Anterior cingulate cortex (tissue), 58 donors: ENCODE data around the gene GUCY2F.

Experiments used
- DNase-seq, 58 donors: peaks; one replicate each; lab custom pipeline; 2025; lab: John Stamatoyannopoulos, UW

The GUCY2F gene

GRCh38 chrX:109481986-109482385 lies at the start of gene GUCY2F:
Gene GUCY2F (minus strand): TSS chrX:109482086. CDS start chrX:109475936, 6,150 bp downstream.
- DNase-seq: no peak

GRCh38 chrX:109519001-109519400 lies 37.1 kb upstream of the GUCY2F start:
- DNase-seq: no peak

GRCh38 chrX:109511113-109511512 lies 29.2 kb upstream of the GUCY2F start:
- no peak for DNase-seq

- no peak for DNase-seq
Observed at GRCh38 chrX:109508915-109509314, 27.0 kb upstream of the GUCY2F start.

GRCh38 chrX:109501176-109501575 lies 19.3 kb upstream of the GUCY2F start:
- DNase-seq: no peak

- DNase-seq: no peak
Observed at GRCh38 chrX:109498434-109498833, 16.5 kb upstream of the GUCY2F start.

GRCh38 chrX:109489174-109489573 lies 7.3 kb upstream of the GUCY2F start:
- no peak for DNase-seq

- no peak for DNase-seq
Observed at GRCh38 chrX:109487640-109488039, 5.8 kb upstream of the GUCY2F start.

GRCh38 chrX:109485470-109486340 lies 3.8 kb upstream of the GUCY2F start:
- peak in 50 of 58 donors; percentile 0 to 71 (median 14) for DNase-seq

GRCh38 chrX:109484886-109485285 lies 3.0 kb upstream of the GUCY2F start:
- no peak for DNase-seq

GRCh38 chrX:109475174-109475891 lies 6.6 kb downstream of the GUCY2F start:
- peak in 53 of 58 donors; percentile 0 to 62 (median 9) for DNase-seq

GRCh38 chrX:109472939-109473735 lies 8.7 kb downstream of the GUCY2F start:
- DNase-seq: peak in 1 of 58 donors; percentile 0

GRCh38 chrX:109464231-109464630 lies 17.7 kb downstream of the GUCY2F start:
- DNase-seq: no peak

- no peak for DNase-seq
Observed at GRCh38 chrX:109463784-109464183, 18.1 kb downstream of the GUCY2F start.

- DNase-seq: peak in 34 of 58 donors; percentile 0 to 44 (median 5)
Observed at GRCh38 chrX:109448282-109448938, 33.5 kb downstream of the GUCY2F start.

GRCh38 chrX:109441266-109441665 lies 40.6 kb downstream of the GUCY2F start:
- DNase-seq: no peak

- no peak for DNase-seq
Observed at GRCh38 chrX:109440475-109440874, 41.4 kb downstream of the GUCY2F start.

- no peak for DNase-seq
Observed at GRCh38 chrX:109409181-109409580, 72.7 kb downstream of the GUCY2F start.

- DNase-seq: peak in 1 of 58 donors; percentile 0
Observed at GRCh38 chrX:109403922-109404321, 78.0 kb downstream of the GUCY2F start.

- DNase-seq: no peak
Observed at GRCh38 chrX:109399831-109400230, 82.1 kb downstream of the GUCY2F start.
